Endothelial cell of umbilical vein (primary cell): Measurements from ENCODE around the gene ARHGEF10L. TPM values are rescaled to one million over a fixed set of nuclear protein-coding genes. Genes with fewer than 3 reads are reported as not detected.

Source experiments
- BruUV-seq: library from RNA; stranded (reverse); fragments of 400-500 nt; replicated peaks from 2 replicates; lab custom pipeline; 2021; lab: Mats Ljungman, UMichigan
- CTCF ChIA-PET: fragments of 300-600, 350-600 bp; sonication (Branson Sonifier 250); formaldehyde crosslinking; loops from one replicate; lab custom pipeline; 2021; ENCODE audit warnings: antibody characterized with exemption, inconsistent platforms; lab: Charles Lee
- POLR2A ChIA-PET: fragments of 300-600, 350-600 bp; sonication (Branson Sonifier 250); formaldehyde crosslinking; loops from one replicate; lab custom pipeline; 2021; ENCODE audit warnings: antibody characterized with exemption, inconsistent platforms; lab: Charles Lee
- DNase-seq: peaks from one replicate; pipeline ENCODE4 v3.0.0-alpha.2; 2011; ENCODE audit warnings: low read depth, low spot score
- FAIRE-seq: peaks from 2 replicates; lab custom pipeline; 2011; peaks lifted over from hg19 to GRCh38; lab: Jason Lieb, UNC
- H2AFZ ChIP-seq: 2 replicates; pipeline ENCODE4 v1.6.0; 2012; ENCODE audit warnings: low read depth, low read length, control low read depth, inconsistent platforms
- H3K27ac ChIP-seq: 2 replicates; pipeline ENCODE4 v1.5.1; 2011; ENCODE audit warnings: low read depth, mild to moderate bottlenecking, control low read depth, low read length, moderate library complexity; ENCODE audit not compliant: insufficient read depth
- H3K27me3 ChIP-seq, 2 experiments: 2 replicates each; pipeline versions ENCODE4 v1.6.0 to v1.6.1; 2011; ENCODE audit warnings: low read length in 2 of 2, mixed read lengths in 1 of 2; ENCODE audit not compliant: control insufficient read depth in 2 of 2, insufficient read depth in 2 of 2
- H3K36me3 ChIP-seq, 2 experiments: 2 replicates in 1 of 2; 3 replicates in 1 of 2; pipeline ENCODE4 v1.5.1; 2011; ENCODE audit warnings: low read length in 2 of 2, mild to moderate bottlenecking in 1 of 2, moderate library complexity in 1 of 2; ENCODE audit not compliant: control insufficient read depth in 2 of 2, insufficient read depth in 2 of 2; ENCODE audit errors: extremely low read depth in 1 of 2
- H3K4me1 ChIP-seq: 3 replicates; pipeline ENCODE4 v1.5.1; 2011; ENCODE audit warnings: mild to moderate bottlenecking, low read length; ENCODE audit not compliant: control insufficient read depth, insufficient read depth; ENCODE audit errors: extremely low read depth
- H3K4me2 ChIP-seq: 2 replicates; pipeline ENCODE4 v1.6.1; 2011; ENCODE audit warnings: low read length, control low read depth, mixed read lengths; ENCODE audit not compliant: insufficient read depth
- H3K4me3 ChIP-seq, 3 experiments: fragments of 200-600 bp in 1 of 3; sonication (generic), shearing (Covaris generic) in 1 of 3; replicated peaks in 1 of 3; 2 replicates each; pipeline ENCODE4 v1.5.1; 2011 to 2016; ENCODE audit warnings: control low read depth in 3 of 3, low read length in 3 of 3, mild to moderate bottlenecking in 2 of 3, inconsistent platforms in 1 of 3, low read depth in 1 of 3, moderate library complexity in 1 of 3; ENCODE audit not compliant: insufficient read depth in 1 of 3
- H3K79me2 ChIP-seq: 2 replicates; pipeline ENCODE4 v1.6.0; 2012; ENCODE audit warnings: low read length, inconsistent platforms; ENCODE audit not compliant: control insufficient read depth, insufficient read depth
- H3K9ac ChIP-seq: replicated peaks from 2 replicates; pipeline ENCODE3; 2011; ENCODE audit warnings: low read length, control low read depth; ENCODE audit not compliant: insufficient read depth; ENCODE audit errors: extremely low read depth
- H3K9me1 ChIP-seq: replicated peaks from 3 replicates; pipeline ENCODE4 v1.6.0; 2011; ENCODE audit warnings: mild to moderate bottlenecking, low read length; ENCODE audit not compliant: control insufficient read depth, insufficient read depth; ENCODE audit errors: extremely low read depth
- H3K9me3 ChIP-seq: replicated peaks from 2 replicates; pipeline ENCODE4 v1.5.1; 2012; ENCODE audit warnings: low read length, inconsistent platforms; ENCODE audit not compliant: control insufficient read depth, insufficient read depth
- H4K20me1 ChIP-seq: replicated peaks from 2 replicates; pipeline ENCODE3; 2011; ENCODE audit warnings: mild to moderate bottlenecking, low read length; ENCODE audit not compliant: control insufficient read depth, insufficient read depth; ENCODE audit errors: extremely low read depth
- CTCF ChIP-seq, 2 donors: IDR thresholded peaks; 1 replicate in 1 of 2; 2 replicates in 1 of 2; pipeline ENCODE4 v1.5.1; 2011; ENCODE audit warnings: low read length in 2 of 2, mild to moderate bottlenecking in 2 of 2, moderate library complexity in 2 of 2, control low read depth in 1 of 2, inconsistent platforms in 1 of 2, low read depth in 1 of 2; ENCODE audit not compliant: insufficient read depth in 1 of 2; ENCODE audit errors: extremely low read depth in 1 of 2
- EZH2 ChIP-seq: IDR thresholded peaks from 2 replicates; pipeline ENCODE4 v1.6.1; 2012; ENCODE audit warnings: borderline replicate concordance, low read depth, mild to moderate bottlenecking, moderate library complexity, low read length, inconsistent platforms; ENCODE audit not compliant: severe bottlenecking
- FOS ChIP-seq: IDR thresholded peaks from 2 replicates; pipeline ENCODE4 v1.6.1; 2011; ENCODE audit warnings: mild to moderate bottlenecking, low read length, moderate library complexity, borderline replicate concordance; ENCODE audit not compliant: insufficient read depth
- GATA2 ChIP-seq: IDR thresholded peaks from 2 replicates; pipeline ENCODE4 v1.7.0; 2011; ENCODE audit warnings: low read depth, mild to moderate bottlenecking, moderate library complexity, mixed read lengths, low read length; ENCODE audit not compliant: insufficient read length, insufficient read depth
- JUN ChIP-seq: IDR thresholded peaks from 2 replicates; pipeline ENCODE4 v1.6.1; 2011; ENCODE audit warnings: borderline replicate concordance, low read depth; ENCODE audit not compliant: insufficient read length, insufficient read depth
- MAX ChIP-seq: IDR thresholded peaks from 2 replicates; pipeline ENCODE4 v1.6.1; 2011; ENCODE audit not compliant: insufficient read depth, insufficient read length
- MYC ChIP-seq: IDR thresholded peaks from one replicate; pipeline ENCODE4 v1.6.1; 2011; ENCODE audit warnings: mild to moderate bottlenecking, low read depth, low read length
- POLR2A ChIP-seq: IDR thresholded peaks from 2 replicates; pipeline ENCODE4 v1.6.1; 2012; ENCODE audit warnings: low read depth, mild to moderate bottlenecking, control low read depth, low read length
- POLR2AphosphoS5 ChIP-seq: IDR thresholded peaks from 2 replicates; pipeline ENCODE4 v1.6.1; 2012; ENCODE audit warnings: low read depth, mild to moderate bottlenecking, control low read depth, low read length, moderate library complexity; ENCODE audit not compliant: insufficient read depth
- dilution Hi-C: fragments of 300-500 bp; cut with MboI; formaldehyde crosslinking; loops from one replicate; pipeline ENCODE4 v1.15.0; 2019; ENCODE audit warnings: low sequenced_read_pairs; ENCODE audit not compliant: extremely low pct_ligation_motif_present
- intact Hi-C: fragments of 100-400 bp; cut with micrococcal nuclease; formaldehyde crosslinking; loops from one replicate; pipeline ENCODE4 v1.10.0; 2022
- polyA plus RNA-seq, 4 experiments: library from polyadenylated mRNA; depleted of rRNA in 3 of 4; stranded (reverse) in 3 of 4; unstranded in 1 of 4; fragments of >200 nt; gene quantifications; 2 replicates each; pipeline versions ENCODE4 v1.2.1 to v1.2.3, GENCODE V29; 2011 to 2012; ENCODE audit warnings: missing spikeins in 1 of 4
- total RNA-seq: library from RNA; stranded (reverse); gene quantifications from 2 replicates; pipeline ENCODE4 v1.2.3, GENCODE V29; 2021

Gene ARHGEF10L
- total and polyA plus RNA-seq, 2 donors (not counting 3 experiments of a cell fraction or from before 2014, with no cell fraction given), result 1.9 to 5.2 TPM

GRCh38 chr1:17566892-17567291 lies 27.4 kb downstream of the ARHGEF10L start:
- H3K9ac ChIP-seq, result no peak overlapping the region
- H3K9me3 ChIP-seq, result no peaks in the 10 kb centered on the region
- no peak overlapping the region for H3K4me2 ChIP-seq
- dilution Hi-C loops, result no loop called here
- CTCF ChIA-PET, result no interaction called here
- TF ChIP-seq MAX (no peak), JUN (no peak), POLR2AphosphoS5 (no peak), GATA2 (no peak), MYC (no peak), POLR2A (no peak), EZH2 (no peak), FOS (no peak), CTCF (IDR thresholded peaks at IDR 0.05; ENCODE audit: extremely low read depth in 1 of 2, insufficient read depth in 1 of 2, low read depth in 1 of 2, low read length in 2 of 2) (no peak)
- intact Hi-C loops, result no loop called here
- BruUV-seq, result no TSS peak
- no peak overlapping the region for H3K4me3 ChIP-seq
- no peaks in the 10 kb centered on the region for H3K4me1 ChIP-seq
- no peaks in the 10 kb centered on the region for H3K79me2 ChIP-seq
- no peaks in the 10 kb centered on the region for H4K20me1 ChIP-seq
- DNase-seq (no peak), FAIRE-seq (no peak)
- POLR2A ChIA-PET, result interaction anchor here (0.7 kb wide), 1 partner anchor 14 kb away, joined by 4 read pairs; no protein-coding TSS in a partner anchor
- no peaks in the 10 kb centered on the region for H3K27me3 ChIP-seq
- H3K27ac ChIP-seq, result no peak overlapping the region
- no peaks in the 10 kb centered on the region for H3K9me1 ChIP-seq
- no peak overlapping the region for H2AFZ ChIP-seq
- no peaks in the 10 kb centered on the region for H3K36me3 ChIP-seq
